DOHH2 (cell line): ENCODE results near the gene PLXNA2.

Experiments
- EZH2phosphoT487 ChIP-seq: fragments of 200-600 bp; sonication (generic); IDR thresholded peaks from 2 replicates; pipeline ENCODE4 v1.6.1; 2017; ENCODE audit warnings: borderline replicate concordance, mild to moderate bottlenecking, antibody characterized with exemption, low read length, moderate library complexity, mixed read lengths
- TF ChIP-seq, protein P1 (sequence below): fragments of 200-600 bp; sonication (generic); IDR thresholded peaks from one replicate; pipeline ENCODE4 v1.5.1; 2014; ENCODE audit warnings: antibody characterized with exemption, mild to moderate bottlenecking, low read depth, low read length; ENCODE audit not compliant: poor library complexity, severe bottlenecking

GRCh38 chr1:208233978-208234377 is 10.2 kb downstream of the PLXNA2 start:
- TF ChIP-seq, protein P1, sequence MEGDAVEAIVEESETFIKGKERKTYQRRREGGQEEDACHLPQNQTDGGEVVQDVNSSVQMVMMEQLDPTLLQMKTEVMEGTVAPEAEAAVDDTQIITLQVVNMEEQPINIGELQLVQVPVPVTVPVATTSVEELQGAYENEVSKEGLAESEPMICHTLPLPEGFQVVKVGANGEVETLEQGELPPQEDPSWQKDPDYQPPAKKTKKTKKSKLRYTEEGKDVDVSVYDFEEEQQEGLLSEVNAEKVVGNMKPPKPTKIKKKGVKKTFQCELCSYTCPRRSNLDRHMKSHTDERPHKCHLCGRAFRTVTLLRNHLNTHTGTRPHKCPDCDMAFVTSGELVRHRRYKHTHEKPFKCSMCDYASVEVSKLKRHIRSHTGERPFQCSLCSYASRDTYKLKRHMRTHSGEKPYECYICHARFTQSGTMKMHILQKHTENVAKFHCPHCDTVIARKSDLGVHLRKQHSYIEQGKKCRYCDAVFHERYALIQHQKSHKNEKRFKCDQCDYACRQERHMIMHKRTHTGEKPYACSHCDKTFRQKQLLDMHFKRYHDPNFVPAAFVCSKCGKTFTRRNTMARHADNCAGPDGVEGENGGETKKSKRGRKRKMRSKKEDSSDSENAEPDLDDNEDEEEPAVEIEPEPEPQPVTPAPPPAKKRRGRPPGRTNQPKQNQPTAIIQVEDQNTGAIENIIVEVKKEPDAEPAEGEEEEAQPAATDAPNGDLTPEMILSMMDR = no peak
- TF ChIP-seq EZH2phosphoT487 = no peak
